T-helper 17 cell (primary cell): ENCODE data around the gene FTO. TPM values are rescaled to one million over a fixed set of nuclear protein-coding genes. Genes with fewer than 3 reads are reported as not detected.

ENCODE experiments used
- ATAC-seq: fragments of 150-1000 bp; cut with Tn5 transposase; 2 replicates; pipeline ENCODE4 v1.10.0; 2021; ENCODE audit warnings: mild to moderate bottlenecking, moderate library complexity
- DNase-seq, 3 donors: peaks; one replicate each; pipeline versions ENCODE4 v3.0.0 to v3.0.0-alpha.2; 2020 to 2021
- H3K9me3 ChIP-seq: one replicate; pipeline ENCODE4 v1.7.0; 2013; ENCODE audit warnings: low read length, mild to moderate bottlenecking; ENCODE audit not compliant: control insufficient read depth, poor library complexity, severe bottlenecking
- H3K27ac Mint-ChIP-seq: one replicate; pipeline ENCODE4 v1.8.0; 2022; ENCODE audit warnings: mild to moderate bottlenecking, moderate library complexity, mixed read lengths
- H3K27me3 Mint-ChIP-seq: one replicate; pipeline ENCODE4 v1.8.0; 2022; ENCODE audit warnings: mixed read lengths
- H3K36me3 Mint-ChIP-seq: one replicate; pipeline ENCODE4 v1.8.0; 2022; ENCODE audit warnings: low read depth, mixed read lengths
- H3K4me1 Mint-ChIP-seq: one replicate; pipeline ENCODE4 v1.8.0; 2022; ENCODE audit warnings: mild to moderate bottlenecking, mixed read lengths
- H3K4me3 Mint-ChIP-seq: one replicate; pipeline ENCODE4 v1.8.0; 2022; ENCODE audit warnings: mild to moderate bottlenecking, moderate library complexity, mixed read lengths
- total RNA-seq, 4 donors: library from RNA in 2 of 4; stranded (reverse) in 2 of 4; gene quantifications; one replicate each; pipeline ENCODE4 v1.2.3 and lab custom pipeline; 2022 to 2026

Gene FTO
- total RNA-seq, 2 donors from 2014 or later = 53.0 to 53.3 TPM

- ATAC-seq (no peak), DNase-seq (no peak)
- peaks cover 8% of the 10 kb centered on the region for H3K36me3 Mint-ChIP-seq
- no peak overlapping the region for H3K4me3 Mint-ChIP-seq
- H3K4me1 Mint-ChIP-seq = peaks cover 16% of the 10 kb centered on the region
- no peak overlapping the region for H3K27ac Mint-ChIP-seq
- no peaks in the 10 kb centered on the region for H3K9me3 ChIP-seq
- no peaks in the 10 kb centered on the region for H3K27me3 Mint-ChIP-seq
Measured at GRCh38 chr16:53768593-53768992, 64.6 kb downstream of the FTO start.

GRCh38 chr16:53769185-53769584 lies 65.2 kb downstream of the FTO start:
- peaks cover 6% of the 10 kb centered on the region for H3K36me3 Mint-ChIP-seq
- no peaks in the 10 kb centered on the region for H3K27me3 Mint-ChIP-seq
- DNase-seq (no peak), ATAC-seq (no peak)
- no peak overlapping the region for H3K4me3 Mint-ChIP-seq
- no peak overlapping the region for H3K27ac Mint-ChIP-seq
- H3K4me1 Mint-ChIP-seq = peaks cover 14% of the 10 kb centered on the region
- H3K9me3 ChIP-seq = no peaks in the 10 kb centered on the region

GRCh38 chr16:53769787-53770186 lies 65.8 kb downstream of the FTO start:
- Mint-ChIP-seq H3K27me3 (no peaks in the 10 kb centered on the region), H3K36me3 (peaks cover 5% of the 10 kb centered on the region), H3K4me1 (peaks cover 19% of the 10 kb centered on the region), H3K4me3 (no peak overlapping the region), H3K27ac (no peak overlapping the region)
- no peak for DNase-seq
- no peak for ATAC-seq
- no peaks in the 10 kb centered on the region for H3K9me3 ChIP-seq

- DNase-seq (no peak), ATAC-seq (no peak)
- no peak overlapping the region for H3K27ac Mint-ChIP-seq
- peaks cover 23% of the 10 kb centered on the region for H3K4me1 Mint-ChIP-seq
- H3K27me3 Mint-ChIP-seq = no peaks in the 10 kb centered on the region
- peaks cover 3% of the 10 kb centered on the region for H3K36me3 Mint-ChIP-seq
- H3K9me3 ChIP-seq = no peaks in the 10 kb centered on the region
- no peak overlapping the region for H3K4me3 Mint-ChIP-seq
Measured at GRCh38 chr16:53770641-53771040, 66.7 kb downstream of the FTO start.

GRCh38 chr16:53771655-53772497 lies 67.9 kb downstream of the FTO start:
- no peak overlapping the region for H3K27ac Mint-ChIP-seq

GRCh38 chr16:53773150-53773846 lies 69.3 kb downstream of the FTO start:
- H3K9me3 ChIP-seq = no peaks in the 10 kb centered on the region
- DNase-seq (no peak), ATAC-seq (peak; percentile 37)
- Mint-ChIP-seq H3K27me3 (no peaks in the 10 kb centered on the region), H3K4me1 (peaks cover 24% of the 10 kb centered on the region), H3K27ac (no peak overlapping the region), H3K4me3 (no peak overlapping the region), H3K36me3 (no peaks in the 10 kb centered on the region)

More at GRCh38 chr16:53771655-53772497, 67.9 kb downstream of the FTO start:
- no peaks in the 10 kb centered on the region for H3K27me3 Mint-ChIP-seq
- H3K4me1 Mint-ChIP-seq = peaks cover 24% of the 10 kb centered on the region
- H3K9me3 ChIP-seq = no peaks in the 10 kb centered on the region
- DNase-seq (no peak), ATAC-seq (no peak)
- no peaks in the 10 kb centered on the region for H3K36me3 Mint-ChIP-seq
- no peak overlapping the region for H3K4me3 Mint-ChIP-seq

- peaks cover 22% of the 10 kb centered on the region for H3K4me1 Mint-ChIP-seq
- no peak for ATAC-seq
Measured at GRCh38 chr16:53773881-53774280, 69.9 kb downstream of the FTO start.

GRCh38 chr16:53775106-53775820 lies 71.3 kb downstream of the FTO start:
- Mint-ChIP-seq H3K4me3 (no peak overlapping the region), H3K36me3 (no peaks in the 10 kb centered on the region)
- no peaks in the 10 kb centered on the region for H3K9me3 ChIP-seq

More at GRCh38 chr16:53773881-53774280, 69.9 kb downstream of the FTO start:
- no peak for DNase-seq
- H3K4me3 Mint-ChIP-seq = no peak overlapping the region
- no peaks in the 10 kb centered on the region for H3K36me3 Mint-ChIP-seq
- no peaks in the 10 kb centered on the region for H3K27me3 Mint-ChIP-seq
- H3K9me3 ChIP-seq = no peaks in the 10 kb centered on the region
- no peak overlapping the region for H3K27ac Mint-ChIP-seq

GRCh38 chr16:53775821-53776431 lies 72.0 kb downstream of the FTO start:
- ATAC-seq = no peak
- Mint-ChIP-seq H3K27ac (no peak overlapping the region), H3K4me3 (no peak overlapping the region), H3K4me1 (peaks cover 26% of the 10 kb centered on the region), H3K27me3 (no peaks in the 10 kb centered on the region), H3K36me3 (no peaks in the 10 kb centered on the region)
- no peak for DNase-seq
- H3K9me3 ChIP-seq = no peaks in the 10 kb centered on the region

More at GRCh38 chr16:53775106-53775820, 71.3 kb downstream of the FTO start:
- no peaks in the 10 kb centered on the region for H3K27me3 Mint-ChIP-seq
- H3K27ac Mint-ChIP-seq = no peak overlapping the region
- no peak for DNase-seq
- no peak for ATAC-seq
- H3K4me1 Mint-ChIP-seq = peaks cover 24% of the 10 kb centered on the region

GRCh38 chr16:53779186-53779585 lies 75.2 kb downstream of the FTO start:
- no peaks in the 10 kb centered on the region for H3K9me3 ChIP-seq
- Mint-ChIP-seq H3K27ac (no peak overlapping the region), H3K27me3 (no peaks in the 10 kb centered on the region), H3K4me3 (no peak overlapping the region), H3K36me3 (no peaks in the 10 kb centered on the region), H3K4me1 (peaks cover 28% of the 10 kb centered on the region)
- ATAC-seq (no peak), DNase-seq (no peak)

GRCh38 chr16:53780051-53780450 lies 76.1 kb downstream of the FTO start:
- Mint-ChIP-seq H3K4me3 (no peak overlapping the region), H3K4me1 (peaks cover 23% of the 10 kb centered on the region), H3K27ac (peak overlapping the region; percentile 88), H3K36me3 (no peaks in the 10 kb centered on the region), H3K27me3 (no peaks in the 10 kb centered on the region)
- DNase-seq (no peak), ATAC-seq (no peak)
- no peaks in the 10 kb centered on the region for H3K9me3 ChIP-seq

- H3K4me3 Mint-ChIP-seq = no peak overlapping the region
- no peak for ATAC-seq
- H3K27ac Mint-ChIP-seq = no peak overlapping the region
- H3K36me3 Mint-ChIP-seq = no peaks in the 10 kb centered on the region
- DNase-seq = no peak
- no peaks in the 10 kb centered on the region for H3K27me3 Mint-ChIP-seq
- peaks cover 20% of the 10 kb centered on the region for H3K4me1 Mint-ChIP-seq
- no peaks in the 10 kb centered on the region for H3K9me3 ChIP-seq
Measured at GRCh38 chr16:53781023-53781605, 77.2 kb downstream of the FTO start.
